ENCODE results near the gene DENND2A. TPM values are rescaled to one million over a fixed set of nuclear protein-coding genes. Genes with fewer than 3 reads are reported as not detected.
A peak's percentile ranks its signal among the peaks of the same experiment; 100 is the strongest.

Gene DENND2A
- polyA plus RNA-seq, 2 of the 4 experiments (the other 2 are of a cell fraction): 0.37 to 0.63 TPM

DNA sequence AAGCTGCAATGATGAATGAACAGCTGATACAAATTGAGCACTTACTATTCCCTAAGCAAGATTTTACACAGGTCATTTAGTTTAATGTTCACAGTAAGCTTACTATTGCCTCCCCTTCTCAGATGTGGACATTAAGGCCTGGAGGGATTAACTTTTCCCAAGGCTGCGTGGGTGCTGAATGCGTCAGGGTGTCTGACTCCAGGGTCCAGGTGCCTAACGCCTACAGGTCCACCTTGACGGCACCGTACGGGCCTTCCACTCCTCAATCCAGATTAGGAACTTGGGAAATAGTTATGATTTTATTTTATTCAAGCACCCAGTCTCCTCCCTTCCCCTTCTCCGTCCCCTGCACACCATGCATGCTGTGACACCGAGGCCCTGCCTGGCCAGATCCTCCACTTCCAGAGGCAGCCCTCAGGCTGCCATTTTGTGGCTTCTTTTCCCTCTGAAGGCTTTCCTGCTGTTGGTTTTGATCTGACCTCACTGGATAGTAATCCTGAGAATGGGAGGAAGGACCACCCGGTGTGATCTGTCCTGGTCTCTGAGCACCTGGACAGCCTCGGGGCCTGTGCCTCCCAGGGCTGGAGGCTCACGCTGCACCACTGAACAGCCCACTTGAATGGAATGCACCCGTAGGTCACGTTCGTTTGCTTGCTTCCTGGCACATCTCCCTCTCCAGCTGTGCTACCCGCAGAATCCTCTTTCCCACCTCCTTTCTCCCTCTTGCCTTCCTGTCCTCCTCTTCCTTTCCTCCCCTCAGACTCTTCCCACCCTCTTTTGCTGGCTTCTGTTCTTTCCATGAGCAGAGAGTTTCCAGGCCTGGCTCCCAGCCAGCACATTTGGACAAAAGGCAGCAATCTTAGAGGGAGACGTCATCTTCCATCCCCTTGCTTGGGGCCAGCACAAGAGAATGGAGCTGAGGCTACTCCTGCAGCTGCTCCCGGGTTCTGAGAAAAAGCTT, 14.4 kb downstream of the DENND2A start:
- no peaks in the 10 kb centered on the region for H3K9me3 ChIP-seq
- H3K4me1 ChIP-seq: peaks cover 33% of the 10 kb centered on the region
- no peak overlapping the region for H3K4me3 ChIP-seq
- ChIA-PET POLR2A (no interaction called here), CTCF (interaction anchor here (1.0 to 3.2 kb wide), 6 partner anchors 12 to 108 kb away, joined by 3 to 17 read pairs (median 4); no protein-coding TSS in a partner anchor)
- peak overlapping the region; percentile 64 to 77 for H3K27ac ChIP-seq
- H3K4me2 ChIP-seq: peak overlapping the region; percentile 63
- WGBS (ENCODE audit: missing lambda C conversion rate): 44% methylated on average over 17 of the region's 17 CpGs
- ATAC-seq (peak; percentile 85 to 89), FAIRE-seq (no peak), DNase-seq (ENCODE audit: low read depth in 1 of 2, low spot score in 1 of 2) (peak; percentile 68 to 83)
- TF ChIP-seq FOXS1 (CRISPR knock-in tag; IDR thresholded peaks at IDR 0.05): no peak
- peak in 1 of 2 experiments; percentile 61; a peak in 2 of 5 replicates for TF ChIP-seq EP300 (IDR thresholded peaks at IDR 0.05)
- peak; percentile 48; the same call in 1 of the 2 replicates for TF ChIP-seq JUNB (IDR thresholded peaks at IDR 0.05)
- no peak for TF ChIP-seq HOXB13 (CRISPR knock-in tag; IDR thresholded peaks at IDR 0.05; ENCODE audit: low read depth)
- no peak for TF ChIP-seq MAFK (IDR thresholded peaks at IDR 0.05; ENCODE audit: partially characterized antibody)
- no peak for TF ChIP-seq ZFP36 (IDR thresholded peaks at IDR 0.05; ENCODE audit: borderline replicate concordance, partially characterized antibody)
- no peak for TF ChIP-seq SMC3 (IDR thresholded peaks at IDR 0.05)
- TF ChIP-seq RFX5 (IDR thresholded peaks at IDR 0.05): no peak
- no peak for TF ChIP-seq FOSL2 (IDR thresholded peaks at IDR 0.05)
- TF ChIP-seq FOSL2 (CRISPR knock-in tag; IDR thresholded peaks at IDR 0.05): no peak
- TF ChIP-seq NR3C1 (IDR thresholded peaks at IDR 0.05): no peak
- no peak for TF ChIP-seq CBX8 (IDR thresholded peaks at IDR 0.05)
- peak in 1 of 2 experiments; percentile 54; a peak in 2 of 5 replicates for TF ChIP-seq JUN (IDR thresholded peaks at IDR 0.05)
- TF ChIP-seq KDM5A (IDR thresholded peaks at IDR 0.05): no peak
- no peak for TF ChIP-seq HEYL (CRISPR knock-in tag; IDR thresholded peaks at IDR 0.05)
- no peak for TF ChIP-seq ZC3H11A (IDR thresholded peaks at IDR 0.05)
- no peak for TF ChIP-seq HOXB5 (CRISPR knock-in tag; IDR thresholded peaks at IDR 0.05)
- TF ChIP-seq BHLHE40 (IDR thresholded peaks at IDR 0.05; ENCODE audit: low read depth, low read length): no peak
- TF ChIP-seq ZSCAN20 (CRISPR knock-in tag; IDR thresholded peaks at IDR 0.05): no peak
- TF ChIP-seq HOXA7 (CRISPR knock-in tag; IDR thresholded peaks at IDR 0.05): no peak
- TF ChIP-seq, protein P1, sequence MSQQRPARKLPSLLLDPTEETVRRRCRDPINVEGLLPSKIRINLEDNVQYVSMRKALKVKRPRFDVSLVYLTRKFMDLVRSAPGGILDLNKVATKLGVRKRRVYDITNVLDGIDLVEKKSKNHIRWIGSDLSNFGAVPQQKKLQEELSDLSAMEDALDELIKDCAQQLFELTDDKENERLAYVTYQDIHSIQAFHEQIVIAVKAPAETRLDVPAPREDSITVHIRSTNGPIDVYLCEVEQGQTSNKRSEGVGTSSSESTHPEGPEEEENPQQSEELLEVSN (IDR thresholded peaks at IDR 0.05; ENCODE audit: borderline replicate concordance, low read depth): 0 out of 2 replicates have a peak, but pooled peaks have one; percentile 23
- no peak for TF ChIP-seq EHF (CRISPR knock-in tag; IDR thresholded peaks at IDR 0.05)
- no peak for TF ChIP-seq PBX3 (IDR thresholded peaks at IDR 0.05)
- no peak for TF ChIP-seq CHD4 (IDR thresholded peaks at IDR 0.05; ENCODE audit: borderline replicate concordance)
- TF ChIP-seq ZNF302 (CRISPR knock-in tag; IDR thresholded peaks at IDR 0.05): no peak
- no peak for TF ChIP-seq ELK1 (IDR thresholded peaks at IDR 0.05; ENCODE audit: low read depth, low read length)
- TF ChIP-seq, protein P2, sequence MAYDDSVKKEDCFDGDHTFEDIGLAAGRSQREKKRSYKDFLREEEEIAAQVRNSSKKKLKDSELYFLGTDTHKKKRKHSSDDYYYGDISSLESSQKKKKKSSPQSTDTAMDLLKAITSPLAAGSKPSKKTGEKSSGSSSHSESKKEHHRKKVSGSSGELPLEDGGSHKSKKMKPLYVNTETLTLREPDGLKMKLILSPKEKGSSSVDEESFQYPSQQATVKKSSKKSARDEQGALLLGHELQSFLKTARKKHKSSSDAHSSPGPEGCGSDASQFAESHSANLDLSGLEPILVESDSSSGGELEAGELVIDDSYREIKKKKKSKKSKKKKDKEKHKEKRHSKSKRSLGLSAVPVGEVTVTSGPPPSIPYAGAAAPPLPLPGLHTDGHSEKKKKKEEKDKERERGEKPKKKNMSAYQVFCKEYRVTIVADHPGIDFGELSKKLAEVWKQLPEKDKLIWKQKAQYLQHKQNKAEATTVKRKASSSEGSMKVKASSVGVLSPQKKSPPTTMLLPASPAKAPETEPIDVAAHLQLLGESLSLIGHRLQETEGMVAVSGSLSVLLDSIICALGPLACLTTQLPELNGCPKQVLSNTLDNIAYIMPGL (CRISPR knock-in tag; IDR thresholded peaks at IDR 0.05; ENCODE audit: borderline replicate concordance): no peak
- no peak for TF ChIP-seq RCOR1 (IDR thresholded peaks at IDR 0.05; ENCODE audit: low read depth, low read length)
- TF ChIP-seq RNF2 (IDR thresholded peaks at IDR 0.05; ENCODE audit: borderline replicate concordance, low read depth): no peak
- TF ChIP-seq RAD21 (conservative IDR thresholded peaks at IDR 0.05 in 1 of 2, IDR thresholded peaks at IDR 0.05 in 1 of 2): peak in 1 of 2 experiments; percentile 12; a peak in 1 of 5 replicates
- no peak for TF ChIP-seq TP53 (CRISPR knock-in tag; IDR thresholded peaks at IDR 0.05)
- TF ChIP-seq, protein P3, sequence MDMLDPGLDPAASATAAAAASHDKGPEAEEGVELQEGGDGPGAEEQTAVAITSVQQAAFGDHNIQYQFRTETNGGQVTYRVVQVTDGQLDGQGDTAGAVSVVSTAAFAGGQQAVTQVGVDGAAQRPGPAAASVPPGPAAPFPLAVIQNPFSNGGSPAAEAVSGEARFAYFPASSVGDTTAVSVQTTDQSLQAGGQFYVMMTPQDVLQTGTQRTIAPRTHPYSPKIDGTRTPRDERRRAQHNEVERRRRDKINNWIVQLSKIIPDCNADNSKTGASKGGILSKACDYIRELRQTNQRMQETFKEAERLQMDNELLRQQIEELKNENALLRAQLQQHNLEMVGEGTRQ (IDR thresholded peaks at IDR 0.05): no peak
- TF ChIP-seq NPAS2 (CRISPR knock-in tag; IDR thresholded peaks at IDR 0.05; ENCODE audit: borderline replicate concordance): no peak
- no peak for TF ChIP-seq HES2 (IDR thresholded peaks at IDR 0.05)
- no peak for TF ChIP-seq FOSB (CRISPR knock-in tag; IDR thresholded peaks at IDR 0.05)
- no peak for TF ChIP-seq MYC (IDR thresholded peaks at IDR 0.05; ENCODE audit: borderline replicate concordance, low read length)
- no peak for TF ChIP-seq CEBPB (IDR thresholded peaks at IDR 0.05)

All from A549 (cell line).